Measurements from ENCODE around the gene DLGAP1. TPM values are rescaled to one million over a fixed set of nuclear protein-coding genes. Genes with fewer than 3 reads are reported as not detected.

DLGAP1 gene
- total and polyA plus RNA-seq, 4 donors = 0.06 to 1.2 (median 0.17) TPM; not detected in 1

GRCh38 chr18:3720818-3721545, 734.1 kb downstream of the DLGAP1 start:
- no peaks in the 10 kb centered on the region for H3K27me3 ChIP-seq (ENCODE audit: control insufficient read depth in 4 of 4, insufficient read depth in 4 of 4, low read length in 3 of 4)
- no peaks in the 10 kb centered on the region for H3K36me3 ChIP-seq (ENCODE audit: control insufficient read depth in 4 of 4, insufficient read depth in 3 of 4, low read depth in 1 of 4, low read length in 3 of 4)
- TF ChIP-seq TAF1 (conservative IDR thresholded peaks at IDR 0.05) = no peak
- peak; percentile 10 for TF ChIP-seq SP1 (IDR thresholded peaks at IDR 0.05)
- peak; percentile 23 to 31 for TF ChIP-seq HNF4A (conservative IDR thresholded peaks at IDR 0.05)
- no peak overlapping the region for H3K9ac ChIP-seq (ENCODE audit: low read depth in 1 of 2, low read length in 2 of 2)
- peaks cover 4 to 20% (median 12%) of the 10 kb centered on the region in 4 donors for H3K4me1 ChIP-seq (ENCODE audit: control insufficient read depth in 4 of 4, insufficient read depth in 4 of 4, low read length in 3 of 4)
- H3K27ac ChIP-seq (ENCODE audit: low read depth in 1 of 2, low read length in 2 of 2) = no peak overlapping the region
- H3K4me3 ChIP-seq (ENCODE audit: low read depth in 1 of 3, low read length in 3 of 3) = no peak overlapping the region
- WGBS = 88% methylated on average over 4 of the region's 4 CpGs
- H3K9me3 ChIP-seq (ENCODE audit: control insufficient read depth in 4 of 4, low read length in 3 of 4) = no peaks in the 10 kb centered on the region
- no peak for DNase-seq (ENCODE audit: low spot score)

- no peak for TF ChIP-seq MAX (IDR thresholded peaks at IDR 0.05)
- TF ChIP-seq REST (IDR thresholded peaks at IDR 0.05) = no peak
- TF ChIP-seq SP1 (IDR thresholded peaks at IDR 0.05) = no peak
- no peak for TF ChIP-seq EGR1 (IDR thresholded peaks at IDR 0.05; ENCODE audit: low read depth in 2 of 2)
- no peak for TF ChIP-seq NR2F2 (IDR thresholded peaks at IDR 0.05)
- no peak for TF ChIP-seq GABPA (IDR thresholded peaks at IDR 0.05 in 1 of 2, conservative IDR thresholded peaks at IDR 0.05 in 1 of 2)
- no peak for TF ChIP-seq YY1 (IDR thresholded peaks at IDR 0.05)
- no peak for TF ChIP-seq HNF4G (IDR thresholded peaks at IDR 0.05)
- no peak for TF ChIP-seq RXRA (IDR thresholded peaks at IDR 0.05)
- TF ChIP-seq, protein P1, sequence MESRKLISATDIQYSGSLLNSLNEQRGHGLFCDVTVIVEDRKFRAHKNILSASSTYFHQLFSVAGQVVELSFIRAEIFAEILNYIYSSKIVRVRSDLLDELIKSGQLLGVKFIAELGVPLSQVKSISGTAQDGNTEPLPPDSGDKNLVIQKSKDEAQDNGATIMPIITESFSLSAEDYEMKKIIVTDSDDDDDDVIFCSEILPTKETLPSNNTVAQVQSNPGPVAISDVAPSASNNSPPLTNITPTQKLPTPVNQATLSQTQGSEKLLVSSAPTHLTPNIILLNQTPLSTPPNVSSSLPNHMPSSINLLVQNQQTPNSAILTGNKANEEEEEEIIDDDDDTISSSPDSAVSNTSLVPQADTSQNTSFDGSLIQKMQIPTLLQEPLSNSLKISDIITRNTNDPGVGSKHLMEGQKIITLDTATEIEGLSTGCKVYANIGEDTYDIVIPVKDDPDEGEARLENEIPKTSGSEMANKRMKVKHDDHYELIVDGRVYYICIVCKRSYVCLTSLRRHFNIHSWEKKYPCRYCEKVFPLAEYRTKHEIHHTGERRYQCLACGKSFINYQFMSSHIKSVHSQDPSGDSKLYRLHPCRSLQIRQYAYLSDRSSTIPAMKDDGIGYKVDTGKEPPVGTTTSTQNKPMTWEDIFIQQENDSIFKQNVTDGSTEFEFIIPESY (IDR thresholded peaks at IDR 0.05) = no peak
- no peak for TF ChIP-seq FOXA1 (IDR thresholded peaks at IDR 0.05)
- TF ChIP-seq JUND (IDR thresholded peaks at IDR 0.05) = no peak
- TF ChIP-seq RAD21 (IDR thresholded peaks at IDR 0.05) = no peak
- TF ChIP-seq HNF4A (conservative IDR thresholded peaks at IDR 0.05) = no peak
- no peak for TF ChIP-seq FOXA2 (IDR thresholded peaks at IDR 0.05)
- no peaks in the 10 kb centered on the region for H3K36me3 ChIP-seq (ENCODE audit: control insufficient read depth in 4 of 4, insufficient read depth in 3 of 4, low read depth in 1 of 4, low read length in 3 of 4)
- no peak overlapping the region for H3K4me3 ChIP-seq (ENCODE audit: low read depth in 1 of 3, low read length in 3 of 3)
- peaks cover 4 to 20% (median 12%) of the 10 kb centered on the region in 4 donors for H3K4me1 ChIP-seq (ENCODE audit: control insufficient read depth in 4 of 4, insufficient read depth in 4 of 4, low read length in 3 of 4)
- WGBS = 64% methylated on average over 1 of the region's 1 CpG
- no peak for DNase-seq (ENCODE audit: low spot score)
- H3K9ac ChIP-seq (ENCODE audit: low read depth in 1 of 2, low read length in 2 of 2) = peak overlapping the region in 1 of 2 donors; percentile 7
- no peaks in the 10 kb centered on the region for H3K27me3 ChIP-seq (ENCODE audit: control insufficient read depth in 4 of 4, insufficient read depth in 4 of 4, low read length in 3 of 4)
- H3K9me3 ChIP-seq (ENCODE audit: control insufficient read depth in 4 of 4, low read length in 3 of 4) = no peaks in the 10 kb centered on the region
- H3K27ac ChIP-seq (ENCODE audit: low read depth in 1 of 2, low read length in 2 of 2) = no peak overlapping the region
Observed at GRCh38 chr18:3720159-3720558, 734.9 kb downstream of the DLGAP1 start.

Data from liver (tissue), 9 donors.